ENCODE results near the gene TESK2.

TESK2 gene

DNA sequence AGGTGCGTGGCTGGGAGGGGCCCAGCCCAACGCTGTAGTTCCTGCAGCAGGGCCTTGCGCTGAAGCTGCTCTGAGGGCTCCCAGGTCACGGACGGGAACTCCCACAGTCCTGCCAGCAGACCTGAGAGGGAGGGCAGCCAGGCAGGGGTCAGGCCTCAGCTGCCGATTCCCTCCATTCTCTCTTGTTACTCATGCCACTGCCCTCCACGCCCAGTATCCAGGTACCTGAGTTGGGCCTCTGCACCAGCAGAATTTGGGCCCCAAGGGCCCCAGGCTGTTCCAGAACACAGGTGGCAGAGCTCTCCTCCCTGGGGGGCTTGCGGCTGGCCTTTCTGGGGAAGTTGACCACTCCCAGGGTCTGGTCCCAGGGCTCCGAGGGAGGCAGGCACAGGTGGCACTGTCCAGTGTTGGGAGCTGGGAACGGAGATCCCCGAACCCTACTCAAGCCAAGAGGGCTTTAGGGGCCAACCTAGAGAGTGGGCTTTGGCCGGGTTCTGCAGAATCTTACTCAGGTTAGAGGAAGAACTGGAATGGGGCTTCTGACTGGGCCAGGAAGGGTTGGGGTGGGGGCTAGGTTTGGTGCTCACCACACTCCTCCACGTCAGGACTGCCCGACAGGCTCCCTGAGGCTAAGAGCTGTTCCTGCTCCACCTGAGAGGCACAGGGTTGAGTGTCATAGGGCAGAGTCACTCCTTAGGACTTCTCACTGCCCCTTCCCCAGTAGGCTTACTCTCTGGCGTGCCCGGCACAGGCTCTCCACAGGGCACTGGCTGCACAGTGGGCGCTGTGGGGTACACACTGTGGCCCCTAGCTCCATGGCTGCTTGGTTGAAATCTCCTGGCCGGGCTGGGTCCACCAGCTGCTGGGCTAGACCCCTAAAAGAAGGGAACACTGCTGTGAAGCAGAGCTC is 159.3 kb downstream of the TESK2 start:
- no peak for DNase-seq

- no peak for DNase-seq
Observed at GRCh38 chr1:45329445-45329844, 161.5 kb downstream of the TESK2 start.

DNA sequence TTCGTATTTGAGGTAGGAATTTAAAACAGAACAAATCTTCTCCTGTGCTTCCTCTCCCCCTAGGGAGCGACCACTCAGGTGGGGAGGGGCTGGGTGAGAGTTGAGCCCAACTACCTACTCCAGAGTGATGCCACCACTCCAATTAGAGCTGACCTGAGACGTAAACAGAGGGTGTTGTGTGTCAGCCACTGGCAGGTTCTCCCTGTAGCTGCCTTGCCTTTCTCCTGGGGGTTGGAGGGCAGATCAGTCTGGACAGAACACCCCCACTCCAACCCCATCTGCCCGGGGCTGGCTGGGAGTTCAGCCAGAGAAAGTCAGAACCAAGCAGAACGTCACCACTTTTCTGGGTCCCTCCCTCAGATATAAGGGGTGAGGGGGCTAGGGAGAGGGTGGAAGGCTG is 162.3 kb downstream of the TESK2 start:
- DNase-seq, result no peak

DNA sequence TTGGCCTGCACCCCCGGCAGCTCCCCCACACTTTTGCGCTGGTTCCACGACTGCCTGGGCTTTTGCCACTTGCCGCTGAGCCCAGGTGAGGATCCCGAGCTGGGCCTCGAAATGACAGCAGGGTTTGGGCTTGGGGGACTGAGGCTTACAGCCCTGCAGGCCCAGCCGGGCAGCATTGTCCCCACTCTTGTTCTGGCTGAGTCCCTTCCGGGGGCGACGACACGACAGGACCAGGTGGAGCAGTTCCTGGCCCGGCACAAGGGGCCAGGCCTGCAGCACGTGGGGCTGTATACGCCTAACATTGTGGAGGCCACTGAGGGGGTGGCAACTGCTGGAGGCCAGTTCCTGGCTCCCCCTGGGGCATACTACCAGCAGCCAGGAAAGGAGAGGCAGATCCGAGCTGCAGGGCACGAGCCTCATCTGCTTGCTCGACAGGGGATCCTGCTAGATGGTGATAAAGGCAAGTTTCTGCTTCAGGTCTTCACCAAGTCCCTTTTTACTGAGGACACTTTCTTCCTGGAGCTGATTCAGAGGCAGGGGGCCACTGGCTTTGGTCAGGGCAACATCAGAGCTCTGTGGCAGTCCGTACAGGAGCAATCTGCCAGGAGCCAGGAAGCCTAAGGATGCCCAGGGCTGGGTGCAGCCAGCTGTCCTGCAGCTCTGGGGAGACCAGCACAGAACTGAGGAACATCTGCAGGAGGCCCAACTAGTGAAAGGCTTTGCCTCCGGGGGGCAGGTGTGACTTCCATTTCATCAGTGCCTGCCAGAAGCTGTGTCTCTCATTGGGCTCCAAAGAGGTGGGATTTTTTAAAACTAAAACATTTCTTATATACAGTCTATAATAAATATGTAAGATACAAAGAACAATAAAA is 163.1 kb downstream of the TESK2 start:
- DNase-seq, result peak; percentile 30

DNA sequence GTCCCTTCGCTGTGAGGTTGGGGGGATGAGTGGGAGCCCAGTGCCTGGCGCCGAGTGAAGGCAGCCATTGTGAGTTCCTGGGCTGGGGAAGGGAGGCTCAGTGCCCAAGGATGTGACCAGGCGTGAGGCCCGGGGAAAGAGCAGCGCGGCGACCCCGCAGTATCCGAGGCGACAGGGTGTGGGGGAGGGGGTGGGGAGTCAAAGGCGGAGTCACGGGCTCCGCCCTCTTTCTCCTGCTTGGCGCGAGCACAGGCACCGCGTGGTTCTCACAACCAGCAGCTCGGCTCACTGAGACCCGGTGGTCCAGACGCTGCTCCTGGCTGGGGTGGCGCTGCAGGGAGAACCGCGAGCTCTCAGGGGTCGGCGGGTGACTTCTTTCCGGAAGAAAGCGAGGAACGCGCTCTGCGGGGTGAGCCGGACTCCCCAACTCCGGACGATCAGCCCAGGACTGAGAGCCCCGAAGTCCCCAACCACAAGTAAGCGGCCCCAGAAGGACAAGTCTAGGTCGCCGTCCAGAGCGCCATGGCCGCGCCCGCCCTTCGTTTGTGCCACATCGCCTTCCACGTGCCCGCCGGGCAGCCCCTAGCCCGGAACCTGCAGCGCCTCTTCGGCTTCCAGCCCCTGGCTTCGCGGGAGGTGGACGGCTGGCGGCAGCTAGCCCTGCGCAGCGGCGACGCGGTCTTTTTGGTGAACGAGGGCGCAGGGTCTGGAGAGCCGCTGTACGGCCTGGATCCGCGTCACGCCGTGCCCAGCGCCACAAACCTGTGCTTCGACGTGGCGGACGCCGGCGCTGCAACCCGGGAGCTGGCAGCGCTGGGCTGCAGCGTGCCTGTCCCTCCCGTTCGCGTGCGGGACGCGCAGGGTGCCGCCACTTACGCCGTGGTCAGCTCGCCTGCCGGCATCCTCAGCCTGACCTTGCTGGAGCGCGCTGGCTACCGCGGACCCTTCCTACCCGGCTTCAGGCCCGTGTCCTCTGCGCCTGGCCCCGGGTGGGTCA is 164.0 kb downstream of the TESK2 start, which contains the start of gene HPDL:
TSS of gene HPDL (plus strand) at position 269 of the 997 bp plus-strand sequence. CDS start at position 523, 254 bp downstream.
- DNase-seq, result peak; percentile 60

DNA sequence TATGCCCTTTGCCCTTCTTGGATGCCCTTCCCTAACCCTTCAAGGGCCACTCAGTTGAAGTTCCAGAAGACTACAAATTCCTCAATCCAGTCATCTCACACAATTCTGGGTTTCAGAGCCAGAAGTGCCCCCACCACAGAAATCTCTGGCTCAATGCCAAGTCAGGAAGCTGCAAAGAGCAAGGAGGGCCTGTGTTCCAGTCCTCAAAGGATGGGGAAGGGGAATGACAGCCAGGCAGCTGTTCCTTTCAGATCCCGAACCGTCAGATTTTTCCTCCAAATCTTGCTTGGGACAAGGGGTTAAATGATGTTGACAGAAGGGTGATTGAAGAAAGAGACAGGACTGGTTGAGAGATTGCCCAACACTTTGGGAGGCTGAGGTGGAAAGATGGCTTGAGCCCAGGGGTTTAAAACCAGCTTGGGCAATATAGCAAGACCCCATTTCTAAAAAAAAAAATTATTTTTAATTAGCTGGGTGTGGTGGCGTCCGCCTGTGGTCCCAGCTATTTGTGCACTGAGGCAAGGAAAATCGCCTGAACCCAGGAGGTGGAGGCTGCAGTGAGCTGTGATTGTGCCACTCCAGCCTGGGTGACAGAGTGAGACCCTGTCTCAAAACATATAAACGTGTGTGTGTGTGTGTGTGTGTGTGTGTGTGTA is 165.0 kb downstream of the TESK2 start:
- DNase-seq, result no peak

DNA sequence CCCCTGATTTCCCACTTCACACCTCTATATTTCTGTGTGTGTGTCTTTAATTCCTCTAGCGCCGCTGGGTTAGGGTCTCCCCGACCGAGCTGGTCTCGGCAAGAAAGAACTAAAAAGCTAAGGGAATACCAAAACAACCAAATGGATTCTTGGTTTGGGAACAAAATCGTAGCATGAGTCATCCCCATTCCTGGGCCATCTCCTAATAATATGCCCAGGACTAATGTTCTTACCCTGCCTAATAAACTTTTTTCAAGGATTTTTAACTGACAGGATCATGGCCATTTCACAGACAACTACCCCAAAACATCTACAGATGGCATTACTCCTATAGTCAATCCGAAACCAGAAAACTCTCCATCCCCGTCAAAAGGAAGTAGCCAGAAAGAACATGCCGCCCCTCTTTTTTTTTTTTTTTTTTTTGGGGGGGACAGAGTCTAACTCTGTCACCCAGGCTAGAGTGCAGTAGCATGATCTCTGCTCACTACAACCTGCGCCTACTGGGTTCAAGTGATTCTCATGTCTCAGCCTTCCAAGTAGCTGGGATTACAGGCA is 168.4 kb downstream of the TESK2 start:
- DNase-seq, result no peak

DNA sequence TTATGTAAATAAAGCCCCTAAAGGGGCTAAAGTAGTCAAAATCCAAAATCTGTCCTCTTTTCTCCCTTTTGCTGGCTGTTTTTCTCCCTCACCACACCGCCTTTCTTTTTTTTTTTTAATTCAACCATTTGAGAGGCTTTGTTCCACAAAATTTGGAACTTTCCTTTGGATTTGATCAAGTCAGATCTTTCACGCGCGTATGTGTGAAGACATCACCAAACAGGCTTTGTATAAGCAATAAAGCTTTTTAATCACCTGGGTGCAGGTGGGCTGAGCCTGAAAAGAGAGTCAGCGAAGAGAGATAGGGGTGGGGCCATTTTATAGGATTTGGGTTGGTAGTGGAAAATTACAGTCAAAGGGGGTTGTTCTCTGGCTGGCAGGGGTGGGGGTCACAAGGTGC is 169.5 kb downstream of the TESK2 start:
- no peak for DNase-seq

- DNase-seq, result no peak
Observed at GRCh38 chr1:45319761-45320160, 171.2 kb downstream of the TESK2 start.

DNA sequence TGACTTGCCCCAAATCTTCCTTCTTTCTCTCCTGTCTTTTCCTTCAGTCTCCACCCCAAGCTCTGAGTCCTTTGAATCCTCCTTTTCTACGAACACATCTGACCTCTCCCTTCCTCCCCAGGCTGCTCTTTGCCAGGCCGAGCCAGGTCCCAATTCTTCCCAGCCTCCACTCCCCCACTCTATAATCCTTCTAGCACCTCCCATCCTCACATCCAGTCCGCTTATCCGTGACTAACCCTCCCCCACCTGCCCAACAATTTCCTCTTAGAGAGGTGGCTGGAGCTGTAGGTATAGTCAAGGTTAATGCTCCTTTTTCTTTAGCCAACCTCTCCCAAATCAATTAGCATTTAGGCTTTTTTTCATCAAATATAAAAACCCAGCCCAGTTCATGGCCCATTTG is 173.8 kb downstream of the TESK2 start:
- no peak for DNase-seq

GRCh38 chr1:45314266-45314665 is 176.7 kb downstream of the TESK2 start:
- no peak for DNase-seq

- DNase-seq, result no peak
Observed at GRCh38 chr1:45306905-45307304, 184.1 kb downstream of the TESK2 start.

DNA sequence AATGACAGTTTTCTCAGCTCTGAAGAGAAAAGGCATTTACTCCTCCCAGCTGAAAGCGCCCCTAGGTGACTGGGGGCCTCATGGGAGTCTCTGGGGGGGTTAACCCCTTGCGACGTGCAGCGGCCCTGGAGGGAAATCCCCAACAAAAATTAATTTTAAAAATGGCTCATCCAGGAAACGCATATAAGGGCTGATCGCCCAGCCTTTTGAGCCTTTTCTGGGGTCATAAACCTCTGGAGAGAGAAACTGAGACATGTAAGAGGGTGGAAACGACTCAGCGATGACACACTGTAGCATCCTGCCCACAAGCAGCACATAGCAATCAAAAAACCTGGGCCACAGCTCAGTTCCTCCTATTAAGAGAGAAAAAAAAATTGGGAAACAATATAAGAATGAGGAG is 184.6 kb downstream of the TESK2 start:
- DNase-seq, result no peak

DNA sequence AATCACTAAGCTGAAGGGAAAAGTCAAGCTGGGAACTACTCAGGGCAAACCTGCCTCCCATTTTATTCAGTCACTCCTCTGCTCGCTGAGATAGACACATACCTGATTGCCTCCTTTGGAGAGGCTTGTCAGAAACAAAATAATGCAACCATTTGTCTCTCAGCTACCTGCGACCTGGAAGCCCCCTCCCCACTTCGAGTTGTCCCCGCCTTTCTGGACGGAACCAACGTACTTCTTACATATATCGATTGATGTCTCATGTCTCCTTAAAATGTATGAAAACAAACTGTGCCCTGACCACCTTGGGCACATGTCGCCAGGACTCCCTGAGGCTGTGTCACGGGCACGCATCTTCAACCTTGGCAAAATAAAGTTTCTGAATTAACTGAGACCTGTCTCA is 185.7 kb downstream of the TESK2 start:
- DNase-seq, result no peak

DNA sequence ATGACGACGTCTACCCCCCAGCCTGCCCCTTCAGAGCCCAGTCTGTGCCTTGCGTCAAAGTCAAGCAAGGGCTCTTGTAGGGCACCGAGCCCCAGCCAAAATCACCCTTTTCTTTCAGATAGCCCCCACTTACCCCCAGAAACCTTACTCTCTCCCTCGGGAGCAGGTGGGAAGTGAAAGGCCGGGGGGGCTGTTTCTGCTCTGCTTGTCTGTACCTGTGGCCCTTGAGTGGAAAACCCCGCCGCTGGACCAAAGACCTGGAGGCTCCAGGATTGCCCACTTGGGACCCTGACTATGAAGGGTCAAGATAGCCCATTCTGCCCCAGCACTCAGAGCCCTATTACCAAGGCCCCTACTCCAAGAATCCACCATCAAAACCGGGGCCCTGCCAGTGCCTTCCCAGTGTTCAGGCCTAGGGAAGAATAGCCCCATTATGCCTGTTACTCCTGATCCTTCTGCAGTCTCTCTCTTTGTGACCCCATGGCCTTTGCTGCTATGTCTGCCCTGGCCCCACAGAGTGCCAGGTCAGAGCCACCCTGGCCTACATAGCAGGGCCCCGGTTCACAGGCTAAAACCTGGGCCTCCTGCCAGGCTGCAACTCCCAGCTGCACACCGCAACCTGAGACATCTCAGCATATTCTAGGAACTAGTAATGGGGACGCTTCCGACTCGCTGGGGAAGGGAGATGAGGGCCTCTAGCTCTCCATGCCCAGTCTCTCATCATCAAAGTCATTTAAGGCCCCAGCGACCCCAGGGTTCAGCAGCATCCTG is 186.5 kb downstream of the TESK2 start:
- peak; percentile 82 for DNase-seq

GRCh38 chr1:45303520-45304310 is 187.2 kb downstream of the TESK2 start:
- peak; percentile 98 for DNase-seq

DNA sequence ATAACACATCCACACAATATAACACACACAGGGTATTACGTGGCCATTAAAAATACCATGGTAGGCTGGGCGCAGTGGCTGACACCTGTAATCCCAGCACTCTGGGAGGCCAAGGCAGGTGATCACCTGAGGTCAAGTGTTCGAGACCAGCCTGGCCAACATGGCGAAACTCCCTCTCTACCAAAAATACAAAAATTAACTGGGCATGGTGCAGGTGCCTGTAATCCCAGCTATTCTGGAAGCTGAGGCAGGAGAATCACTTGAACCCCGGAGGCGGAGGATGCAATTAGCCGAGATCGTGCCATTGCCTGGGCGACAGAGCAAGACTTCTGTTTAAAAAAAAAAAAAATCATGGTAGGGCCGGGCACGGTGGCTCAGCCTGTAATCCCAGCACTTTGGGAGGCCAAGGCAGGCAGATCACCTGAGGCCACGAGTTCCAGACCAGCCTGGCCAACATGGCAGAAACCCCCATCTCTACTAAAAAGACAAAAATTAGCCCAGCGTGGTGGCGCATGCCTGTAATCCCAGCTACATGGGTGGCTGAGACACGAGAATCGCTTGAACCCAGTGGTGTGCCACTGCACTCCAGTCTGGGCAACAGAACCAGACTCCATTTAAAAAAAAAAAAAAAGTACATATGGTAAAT is 188.3 kb downstream of the TESK2 start:
- no peak for DNase-seq

- no peak for DNase-seq
Observed at GRCh38 chr1:45300669-45300997, 190.3 kb downstream of the TESK2 start.

DNA sequence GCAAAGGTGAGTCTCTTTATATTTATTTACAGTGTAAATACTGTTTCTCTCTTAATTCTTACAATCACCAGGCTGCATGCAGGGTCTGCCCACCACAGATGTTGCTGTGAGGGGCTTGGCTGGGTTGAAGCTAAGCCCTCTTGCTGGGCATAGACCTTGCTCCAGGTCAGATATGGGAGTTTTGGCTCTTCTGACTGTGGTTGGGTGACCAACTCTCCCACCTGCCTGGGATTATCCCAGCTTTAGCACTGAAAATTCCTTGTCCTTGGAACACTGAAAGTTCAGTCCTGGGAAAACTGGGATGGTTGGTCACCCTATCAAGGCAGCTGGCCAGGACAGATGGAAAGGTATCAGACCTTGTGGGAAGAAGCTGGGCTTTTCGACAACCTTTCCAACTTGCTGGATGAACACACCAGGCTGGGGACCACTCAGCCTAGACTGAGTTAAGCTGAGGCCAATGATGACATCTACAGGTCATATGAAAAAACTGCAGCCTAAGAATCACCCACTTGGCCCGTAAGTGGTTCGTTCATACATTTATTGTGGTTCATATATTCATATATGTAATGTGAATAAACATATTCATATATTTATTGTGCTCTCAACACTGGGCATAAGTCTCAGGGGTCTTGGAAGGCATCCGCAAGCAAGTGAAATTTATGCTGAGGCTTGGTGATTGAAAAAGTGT is 190.8 kb downstream of the TESK2 start:
- peak; percentile 73 for DNase-seq
